ENCODE data around the gene ANLN.

DNA sequence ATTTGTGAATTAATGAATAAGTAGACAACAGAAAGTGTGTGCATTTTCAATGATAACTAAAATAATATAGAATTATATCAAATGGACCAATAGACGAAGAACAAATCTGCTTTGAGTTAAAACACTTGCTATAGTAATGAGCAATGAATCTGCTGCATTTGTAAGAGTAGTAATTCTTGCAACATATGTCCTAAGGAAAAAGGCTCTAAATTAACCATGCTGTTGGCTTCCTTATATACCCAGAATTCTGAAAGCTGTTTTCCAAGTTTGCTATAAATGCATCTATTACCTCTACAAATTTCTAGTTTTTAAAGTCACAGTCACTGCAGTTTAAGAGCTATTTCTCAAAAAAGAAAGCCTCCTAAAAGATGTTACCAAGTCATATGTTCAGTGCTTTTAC, 20.5 kb upstream of the ANLN start:
- no peak for TF ChIP-seq MYC (IDR thresholded peaks at IDR 0.05; ENCODE audit: low read depth, low read length)
- TF ChIP-seq MYC (CRISPR knock-in tag; IDR thresholded peaks at IDR 0.05; ENCODE audit: borderline replicate concordance, low read depth), result no peak
- no peak for TF ChIP-seq U2AF2 (optimal IDR thresholded peaks at IDR 0.05; ENCODE audit: low read depth, low read length)
- TF ChIP-seq GATA2 (CRISPR knock-in tag; IDR thresholded peaks at IDR 0.05), result no peak
- no peak for TF ChIP-seq KLF6 (CRISPR knock-in tag; IDR thresholded peaks at IDR 0.05; ENCODE audit: borderline replicate concordance)
- no peak for TF ChIP-seq ZNF584 (CRISPR knock-in tag; IDR thresholded peaks at IDR 0.05; ENCODE audit: low read depth)
- TF ChIP-seq NRF1 (conservative IDR thresholded peaks at IDR 0.05 in 1 of 2, IDR thresholded peaks at IDR 0.05 in 1 of 2), result no peak
- TF ChIP-seq PHF21A (IDR thresholded peaks at IDR 0.05; ENCODE audit: borderline replicate concordance, low read depth), result no peak
- TF ChIP-seq, protein P1, sequence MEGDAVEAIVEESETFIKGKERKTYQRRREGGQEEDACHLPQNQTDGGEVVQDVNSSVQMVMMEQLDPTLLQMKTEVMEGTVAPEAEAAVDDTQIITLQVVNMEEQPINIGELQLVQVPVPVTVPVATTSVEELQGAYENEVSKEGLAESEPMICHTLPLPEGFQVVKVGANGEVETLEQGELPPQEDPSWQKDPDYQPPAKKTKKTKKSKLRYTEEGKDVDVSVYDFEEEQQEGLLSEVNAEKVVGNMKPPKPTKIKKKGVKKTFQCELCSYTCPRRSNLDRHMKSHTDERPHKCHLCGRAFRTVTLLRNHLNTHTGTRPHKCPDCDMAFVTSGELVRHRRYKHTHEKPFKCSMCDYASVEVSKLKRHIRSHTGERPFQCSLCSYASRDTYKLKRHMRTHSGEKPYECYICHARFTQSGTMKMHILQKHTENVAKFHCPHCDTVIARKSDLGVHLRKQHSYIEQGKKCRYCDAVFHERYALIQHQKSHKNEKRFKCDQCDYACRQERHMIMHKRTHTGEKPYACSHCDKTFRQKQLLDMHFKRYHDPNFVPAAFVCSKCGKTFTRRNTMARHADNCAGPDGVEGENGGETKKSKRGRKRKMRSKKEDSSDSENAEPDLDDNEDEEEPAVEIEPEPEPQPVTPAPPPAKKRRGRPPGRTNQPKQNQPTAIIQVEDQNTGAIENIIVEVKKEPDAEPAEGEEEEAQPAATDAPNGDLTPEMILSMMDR (IDR thresholded peaks at IDR 0.05 in 2 of 3, conservative IDR thresholded peaks at IDR 0.05 in 1 of 3; ENCODE audit: insufficient read depth in 2 of 3, low read depth in 1 of 3, low read length in 3 of 3), result no peak
- no peak for TF ChIP-seq ZBTB49 (CRISPR knock-in tag; IDR thresholded peaks at IDR 0.05; ENCODE audit: borderline replicate concordance)
- TF ChIP-seq ZNF282 (CRISPR knock-in tag; IDR thresholded peaks at IDR 0.05), result no peak
- TF ChIP-seq FOSL1 (tag; conservative IDR thresholded peaks at IDR 0.05), result no peak
- TF ChIP-seq ELF4 (CRISPR knock-in tag; IDR thresholded peaks at IDR 0.05), result no peak
